Body of pancreas (tissue), 4 donors: ENCODE measurements around the gene CASTOR1.

ENCODE experiments used
- CTCF ChIP-seq, 7 experiments: fragments of 450-650 bp in 4 of 7; fragments of 200-600 bp in 3 of 7; sonication (generic) in 3 of 7; IDR thresholded peaks; one replicate each; pipeline ENCODE4 v1.5.1; 2016 to 2019; ENCODE audit warnings: antibody characterized with exemption in 7 of 7
- POLR2A ChIP-seq, 3 donors: fragments of 450-650 bp; IDR thresholded peaks; one replicate each; pipeline ENCODE4 v1.6.1; 2016; ENCODE audit warnings: antibody characterized with exemption in 3 of 3, mild to moderate bottlenecking in 2 of 3

- TF ChIP-seq CTCF (IDR thresholded peaks at IDR 0.05) (no peak), POLR2A (IDR thresholded peaks at IDR 0.05) (no peak)
Observed at GRCh38 chr22:30266445-30267381, 22.6 kb downstream of the CASTOR1 start, which contains the start of gene OSM.
